Mucosa of descending colon (tissue), 3 donors: ENCODE measurements around the gene CAMK2B. TPM values are rescaled to one million over a fixed set of nuclear protein-coding genes. Genes with fewer than 3 reads are reported as not detected.
"Not testable (repeated sequence)": the region's sequence is repeated elsewhere in the genome, so short reads cannot be mapped to it uniquely, and the experiment has no call there.

Experiments
- ATAC-seq: fragments of 200-7000 bp; cut with Tn5 transposase; one replicate; pipeline ENCODE4 v1.9.1; 2020; ENCODE audit warnings: mild to moderate bottlenecking, moderate library complexity
- DNase-seq, 3 donors: peaks; one replicate each; pipeline ENCODE4 v3.0.0-alpha.2; 2020
- H3K36me3 ChIP-seq: fragments of 200-600 bp; one replicate; pipeline ENCODE4 v1.8.0; 2021; ENCODE audit warnings: low read depth, mild to moderate bottlenecking
- H3K4me1 ChIP-seq: fragments of 200-600 bp; one replicate; pipeline ENCODE4 v1.8.0; 2021; ENCODE audit warnings: low read depth, mild to moderate bottlenecking
- H3K4me3 ChIP-seq: fragments of 200-600 bp; one replicate; pipeline ENCODE4 v1.8.0; 2021; ENCODE audit warnings: mild to moderate bottlenecking
- H3K9me3 ChIP-seq: fragments of 200-600 bp; one replicate; pipeline ENCODE4 v1.8.0; 2021; ENCODE audit warnings: mild to moderate bottlenecking
- CTCF ChIP-seq: fragments of 200-600 bp; IDR thresholded peaks from one replicate; pipeline ENCODE4 v1.8.0; 2022; ENCODE audit warnings: antibody characterized with exemption, mild to moderate bottlenecking
- intact Hi-C, 2 donors: fragments of 100-400 bp; cut with DNase I in 1 of 2; cut with micrococcal nuclease in 1 of 2; formaldehyde crosslinking; loops; one replicate each; pipeline versions ENCODE4 v1.11.0 to v1.11.1; 2022; cut with DNase I, micrococcal nuclease
- total RNA-seq, 3 donors: library from RNA; stranded (reverse); fragmentation: NEBNext Ultra II Directional in 2 of 3; extraction: Animal tissue kit (Norgen Biotek cat#: 25700) in 2 of 3; gene quantifications; one replicate each; pipeline versions ENCODE4 v1.2.1 to v1.2.4, GENCODE V29; 2021 to 2023
- donor health status: DM: no; HTN: no; CAD: no; lungs with moderate emphysema.
- donor health status: DM: no; HTN: no; CAD: no.
- donor health status: DM: no; HTN: yes; CAD: no.

The CAMK2B gene
- total RNA-seq, 3 donors from 2014 or later, result 0.35 to 2.2 (median 0.87) TPM

- H3K9me3 ChIP-seq, result no peaks in the 10 kb centered on the region
- ATAC-seq (no peak), DNase-seq (no peak)
- intact Hi-C loops, result no loop called here
- H3K4me3 ChIP-seq, result no peak overlapping the region
- peaks cover 11% of the 10 kb centered on the region for H3K4me1 ChIP-seq
- no peak for TF ChIP-seq CTCF
- H3K36me3 ChIP-seq, result peaks cover 11% of the 10 kb centered on the region
These were observed 119.4 kb downstream of the CAMK2B start for GRCh38 chr7:44206008-44206407.

GRCh38 chr7:44201813-44202212 is 123.6 kb downstream of the CAMK2B start:
- no peak for ATAC-seq
- Histone ChIP-seq H3K36me3 (no peaks in the 10 kb centered on the region), H3K9me3 (no peaks in the 10 kb centered on the region), H3K4me1 (peaks cover 11% of the 10 kb centered on the region), H3K4me3 (no peak overlapping the region)
- intact Hi-C loops, result no loop called here
- no peak for TF ChIP-seq CTCF
- DNase-seq, result no peak

- Histone ChIP-seq H3K36me3 (no peaks in the 10 kb centered on the region), H3K4me1 (peaks cover 11% of the 10 kb centered on the region), H3K9me3 (no peaks in the 10 kb centered on the region), H3K4me3 (peak within 1 kb of the TSS; percentile 68)
- TF ChIP-seq CTCF, result peak; percentile 24
- ATAC-seq (peak; percentile 100), DNase-seq (peak; percentile 96)
- intact Hi-C loops, result no loop called here
These were observed 124.5 kb downstream of the CAMK2B start, which contains the start of gene YKT6 for GRCh38 chr7:44200699-44201461. TSS of gene YKT6 (plus strand) at chr7:44200978. CDS start at chr7:44201136, 158 bp downstream.

- ATAC-seq, intact Hi-C loops: not testable (repeated sequence)
These were observed 125.2 kb downstream of the CAMK2B start for GRCh38 chr7:44200163-44200562.

GRCh38 chr7:44197474-44197873 is 127.9 kb downstream of the CAMK2B start:
- peaks cover 10% of the 10 kb centered on the region for H3K4me1 ChIP-seq
- intact Hi-C loops, result no loop called here

More at GRCh38 chr7:44200163-44200562, 125.2 kb downstream of the CAMK2B start:
- H3K4me1 ChIP-seq, result peaks cover 11% of the 10 kb centered on the region
- not testable (repeated sequence) for H3K9me3 ChIP-seq, DNase-seq, H3K4me3 ChIP-seq, H3K36me3 ChIP-seq

More at GRCh38 chr7:44197474-44197873, 127.9 kb downstream of the CAMK2B start:
- no peaks in the 10 kb centered on the region for H3K36me3 ChIP-seq
- ATAC-seq (no peak), DNase-seq (no peak)
- H3K9me3 ChIP-seq, result no peaks in the 10 kb centered on the region
- no peak overlapping the region for H3K4me3 ChIP-seq
- TF ChIP-seq CTCF, result no peak
